Omental fat pad (tissue), 4 donors: Measurements from ENCODE around the gene PCCA. TPM values are rescaled to one million over a fixed set of nuclear protein-coding genes. Genes with fewer than 3 reads are reported as not detected.

ENCODE experiments used
- ATAC-seq: fragments of 150-250 bp; one replicate; pipeline ENCODE4 v1.9.1; 2016; ENCODE audit warnings: mild to moderate bottlenecking, moderate library complexity; ENCODE audit not compliant: low FRiP score
- DNase-seq: peaks from one replicate; pipeline ENCODE4 v3.0.0-alpha.2; 2019; ENCODE audit warnings: low spot score
- CTCF ChIP-seq, 3 donors: fragments of 450-650 bp; IDR thresholded peaks; one replicate each; pipeline ENCODE4 v1.5.1; 2016 to 2017; ENCODE audit warnings: antibody characterized with exemption in 3 of 3, mild to moderate bottlenecking in 3 of 3, moderate library complexity in 2 of 3
- total RNA-seq, 4 donors: library from RNA; depleted of rRNA; stranded (reverse); fragments of >200 nt; gene quantifications; one replicate each; pipeline ENCODE4 v1.1.0, GENCODE V29; 2016

PCCA gene
- total RNA-seq, 4 donors from 2014 or later, result 27.5 to 61.6 (median 49.2) TPM

GRCh38 chr13:100451923-100452322 lies 363.0 kb downstream of the PCCA start:
- TF ChIP-seq CTCF (IDR thresholded peaks at IDR 0.05), result no peak
- no peak for ATAC-seq
- DNase-seq, result no peak

GRCh38 chr13:100454876-100455275 lies 366.0 kb downstream of the PCCA start:
- DNase-seq (no peak), ATAC-seq (no peak)
- no peak for TF ChIP-seq CTCF (IDR thresholded peaks at IDR 0.05)

- TF ChIP-seq CTCF (IDR thresholded peaks at IDR 0.05), result no peak
- DNase-seq, result no peak
- no peak for ATAC-seq
Measured at GRCh38 chr13:100458673-100459072, 369.8 kb downstream of the PCCA start.

- ATAC-seq, result no peak
- DNase-seq, result no peak
- TF ChIP-seq CTCF (IDR thresholded peaks at IDR 0.05), result no peak
Measured at GRCh38 chr13:100459747-100460146, 370.9 kb downstream of the PCCA start.

GRCh38 chr13:100460266-100460665 lies 371.4 kb downstream of the PCCA start:
- no peak for ATAC-seq
- DNase-seq, result no peak
- no peak for TF ChIP-seq CTCF (IDR thresholded peaks at IDR 0.05)

- no peak for ATAC-seq
- DNase-seq, result no peak
- no peak for TF ChIP-seq CTCF (IDR thresholded peaks at IDR 0.05)
Measured at GRCh38 chr13:100460791-100461190, 371.9 kb downstream of the PCCA start.

- ATAC-seq, result no peak
- no peak for TF ChIP-seq CTCF (IDR thresholded peaks at IDR 0.05)
- DNase-seq, result no peak
Measured at GRCh38 chr13:100461309-100462030, 372.6 kb downstream of the PCCA start.
